NAMALWA (cell line): Measurements from ENCODE around the gene NACC1.
A peak's percentile ranks its signal among the peaks of the same experiment; 100 is the strongest.

Experiments
- DNase-seq: peaks from one replicate; pipeline ENCODE4 v3.0.0-alpha.2; 2015; ENCODE audit warnings: low spot score

Gene NACC1

GRCh38 chr19:13087795-13088537 lies 30.1 kb upstream of the NACC1 start:
- no peak for DNase-seq

GRCh38 chr19:13089139-13089856 lies 28.8 kb upstream of the NACC1 start:
- DNase-seq: peak; percentile 75

GRCh38 chr19:13089857-13090507 lies 28.1 kb upstream of the NACC1 start:
- no peak for DNase-seq

GRCh38 chr19:13090511-13091231 lies 27.4 kb upstream of the NACC1 start:
- no peak for DNase-seq

- no peak for DNase-seq
Observed at GRCh38 chr19:13091400-13092157, 26.5 kb upstream of the NACC1 start.

GRCh38 chr19:13092158-13092543 lies 25.9 kb upstream of the NACC1 start:
- no peak for DNase-seq

GRCh38 chr19:13092606-13093235 lies 25.3 kb upstream of the NACC1 start:
- DNase-seq: no peak

GRCh38 chr19:13093407-13094105 lies 24.5 kb upstream of the NACC1 start:
- peak; percentile 93 for DNase-seq

- DNase-seq: no peak
Observed at GRCh38 chr19:13094106-13094504, 24.0 kb upstream of the NACC1 start.

GRCh38 chr19:13094771-13095392 lies 23.2 kb upstream of the NACC1 start:
- DNase-seq: peak; percentile 45

GRCh38 chr19:13095393-13095784 lies 22.7 kb upstream of the NACC1 start:
- DNase-seq: peak; percentile 59

GRCh38 chr19:13095934-13096927 lies 21.8 kb upstream of the NACC1 start:
- peak; percentile 50 for DNase-seq

GRCh38 chr19:13097033-13097462 lies 21.0 kb upstream of the NACC1 start:
- no peak for DNase-seq

- DNase-seq: no peak
Observed at GRCh38 chr19:13097463-13098258, 20.4 kb upstream of the NACC1 start.

- no peak for DNase-seq
Observed at GRCh38 chr19:13098277-13099072, 19.6 kb upstream of the NACC1 start.

GRCh38 chr19:13099073-13099999 lies 18.7 kb upstream of the NACC1 start:
- peak; percentile 78 for DNase-seq
